A204.1 (cell line): ENCODE results near the gene YY1AP1.
"Not testable (repeated sequence)": the region's sequence is repeated elsewhere in the genome, so short reads cannot be mapped to it uniquely, and the experiment has no call there.

Experiments
- FAIRE-seq: peaks from 2 replicates; lab custom pipeline; 2012; peaks lifted over from hg19 to GRCh38; lab: Jason Lieb, UNC

The YY1AP1 gene, protein sequence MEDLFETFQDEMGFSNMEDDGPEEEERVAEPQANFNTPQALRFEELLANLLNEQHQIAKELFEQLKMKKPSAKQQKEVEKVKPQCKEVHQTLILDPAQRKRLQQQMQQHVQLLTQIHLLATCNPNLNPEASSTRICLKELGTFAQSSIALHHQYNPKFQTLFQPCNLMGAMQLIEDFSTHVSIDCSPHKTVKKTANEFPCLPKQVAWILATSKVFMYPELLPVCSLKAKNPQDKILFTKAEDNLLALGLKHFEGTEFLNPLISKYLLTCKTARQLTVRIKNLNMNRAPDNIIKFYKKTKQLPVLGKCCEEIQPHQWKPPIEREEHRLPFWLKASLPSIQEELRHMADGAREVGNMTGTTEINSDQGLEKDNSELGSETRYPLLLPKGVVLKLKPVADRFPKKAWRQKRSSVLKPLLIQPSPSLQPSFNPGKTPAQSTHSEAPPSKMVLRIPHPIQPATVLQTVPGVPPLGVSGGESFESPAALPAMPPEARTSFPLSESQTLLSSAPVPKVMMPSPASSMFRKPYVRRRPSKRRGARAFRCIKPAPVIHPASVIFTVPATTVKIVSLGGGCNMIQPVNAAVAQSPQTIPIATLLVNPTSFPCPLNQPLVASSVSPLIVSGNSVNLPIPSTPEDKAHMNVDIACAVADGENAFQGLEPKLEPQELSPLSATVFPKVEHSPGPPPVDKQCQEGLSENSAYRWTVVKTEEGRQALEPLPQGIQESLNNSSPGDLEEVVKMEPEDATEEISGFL

DNA sequence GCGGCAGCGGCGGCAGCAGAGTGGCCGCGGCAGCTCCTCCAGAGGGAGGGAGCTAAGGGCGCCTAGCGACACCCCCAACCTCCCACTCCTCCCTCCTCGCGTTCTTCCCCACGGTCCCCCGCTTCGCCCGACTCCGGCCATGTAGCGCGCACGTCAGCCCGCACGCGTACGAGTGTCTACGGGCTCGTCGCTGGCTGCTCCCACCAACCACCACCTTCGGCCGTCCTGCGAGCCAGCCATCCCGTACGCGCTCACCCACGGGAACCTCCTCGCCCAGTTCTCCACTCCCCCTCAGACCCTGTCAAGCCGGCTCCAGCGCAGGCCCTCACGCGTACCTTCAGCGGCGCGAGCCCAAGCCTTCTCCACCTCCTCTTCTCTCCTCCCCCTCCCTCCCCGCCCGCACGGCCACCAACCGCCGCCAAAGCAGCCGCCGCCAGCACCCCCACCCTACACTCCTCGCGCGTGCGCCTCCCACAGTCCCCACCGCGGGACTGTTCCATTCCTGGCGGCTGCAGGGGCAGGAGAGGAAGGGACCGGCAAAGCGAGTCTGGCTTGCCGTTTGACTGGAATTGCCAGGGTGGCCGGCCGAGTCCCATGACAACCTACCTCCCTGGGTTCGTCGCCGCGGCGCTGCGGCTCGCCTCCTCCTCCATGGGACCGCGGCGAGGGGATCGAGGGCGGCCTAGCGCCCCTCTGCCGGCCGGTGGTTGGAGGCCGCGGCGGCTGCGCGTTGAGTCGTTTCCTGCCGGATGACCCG, at the start of gene YY1AP1:
Gene YY1AP1, minus strand, starts transcription at position 451 of the 757 bp plus-strand sequence. CDS start 8,338 bp downstream, outside the sequence.
- no peak for FAIRE-seq

DNA sequence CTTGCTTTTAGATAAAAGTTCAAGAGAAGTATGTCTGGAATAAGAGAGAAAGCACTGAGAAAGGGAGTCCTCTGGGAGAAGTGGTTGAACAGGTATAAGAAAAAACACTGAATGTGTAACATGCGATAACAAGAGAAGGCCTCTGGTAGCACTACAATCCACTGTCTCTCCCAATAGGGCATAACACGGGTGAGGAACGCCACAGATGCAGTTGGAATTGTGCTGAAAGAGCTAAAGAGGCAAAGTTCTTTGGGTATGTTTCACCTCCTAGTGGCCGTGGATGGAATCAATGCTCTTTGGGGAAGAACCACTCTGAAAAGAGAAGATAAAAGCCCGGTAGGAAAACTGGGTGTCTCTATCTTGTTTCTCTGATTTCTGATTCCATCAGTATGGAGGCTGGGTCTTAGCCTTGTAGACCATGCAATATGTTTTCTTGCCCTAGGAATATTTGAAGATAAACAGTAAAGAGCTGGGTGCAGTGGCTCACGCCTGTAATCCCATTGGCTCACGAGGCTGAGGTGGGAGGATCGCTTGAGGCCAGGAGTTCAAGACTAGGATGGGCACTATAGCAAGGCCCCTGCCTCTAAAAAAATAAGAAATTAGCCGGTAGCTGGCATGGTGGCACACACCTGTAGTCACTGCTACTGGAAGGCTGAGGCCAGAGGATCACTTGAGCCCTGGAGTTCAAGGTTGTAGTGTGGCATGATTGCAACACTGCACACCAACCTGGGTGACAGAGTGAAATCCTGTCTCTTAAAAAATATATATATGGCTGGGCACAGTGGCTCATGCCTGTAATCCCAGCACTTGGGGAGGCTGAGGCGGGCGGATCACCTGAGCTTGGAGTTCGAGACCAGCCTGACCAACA, 40.7 kb upstream of the YY1AP1 start:
- peak; percentile 94 for FAIRE-seq

DNA sequence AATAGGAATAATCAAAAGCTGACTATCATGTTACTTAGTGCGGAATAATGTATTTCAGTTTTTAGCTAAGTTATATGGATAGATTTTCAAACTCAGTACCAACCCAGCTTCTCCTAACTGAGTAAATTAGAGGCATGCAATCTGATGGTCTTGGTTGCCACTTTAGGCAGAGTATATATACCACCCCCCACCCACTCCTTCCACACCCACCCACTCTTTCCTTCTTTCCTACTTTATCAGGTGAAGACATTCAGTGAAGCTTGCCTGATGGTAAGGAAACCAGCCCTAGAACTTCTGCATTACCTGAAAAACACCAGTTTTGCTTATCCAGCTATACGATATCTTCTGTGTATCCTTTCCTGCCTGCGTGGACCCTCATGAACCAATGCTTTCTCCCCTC, 36.6 kb upstream of the YY1AP1 start:
- no peak for FAIRE-seq

DNA sequence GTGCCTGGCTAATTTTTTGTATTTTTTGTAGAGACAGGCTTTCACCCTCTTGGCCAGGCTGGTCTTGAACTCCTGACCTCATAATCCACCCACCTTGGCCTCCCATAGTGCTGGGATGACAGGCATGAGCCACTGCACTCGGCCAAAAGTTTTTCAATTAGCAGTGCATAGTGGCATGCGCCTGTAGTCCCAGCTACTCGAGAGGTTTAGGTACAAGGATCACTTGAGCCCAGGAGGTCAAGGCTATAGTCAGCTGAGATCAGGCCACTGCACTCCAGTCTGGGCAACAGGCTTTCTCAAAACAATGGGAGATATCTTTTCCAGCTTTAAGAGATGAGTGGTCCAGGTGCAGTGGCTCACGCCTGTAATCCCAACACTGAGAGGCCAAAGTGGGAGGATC, 31.1 kb upstream of the YY1AP1 start:
- no peak for FAIRE-seq

DNA sequence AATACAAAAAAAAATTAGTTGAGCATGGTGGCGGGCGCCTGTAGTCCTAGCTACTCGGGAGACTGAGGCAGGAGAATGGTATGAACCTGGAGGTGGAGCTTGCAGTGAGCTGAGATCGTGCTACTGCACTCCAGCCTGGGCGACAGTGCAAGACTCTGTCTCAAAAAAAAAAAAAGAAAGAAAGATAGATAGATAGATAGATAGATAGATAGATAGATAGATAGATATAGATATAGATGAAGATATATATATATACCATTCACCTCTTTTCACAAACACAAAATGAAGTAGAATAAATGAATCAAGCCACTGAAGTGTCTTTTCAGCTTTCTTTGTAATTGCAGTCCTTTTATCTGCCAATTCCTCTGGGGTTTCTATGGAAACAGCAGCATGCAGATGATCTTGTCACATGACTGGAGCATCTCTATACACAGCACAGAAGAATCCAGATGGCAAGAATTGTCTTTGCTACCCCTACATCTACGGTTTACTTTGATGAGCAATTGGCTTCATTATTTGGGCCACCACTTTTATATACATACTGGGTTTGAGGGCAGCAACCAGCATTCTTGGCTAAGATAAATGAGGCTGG, 30.0 kb upstream of the YY1AP1 start:
- FAIRE-seq, result not testable (repeated sequence)

- FAIRE-seq, result no peak
These were observed 28.5 kb upstream of the YY1AP1 start for GRCh38 chr1:155717041-155717440.

- FAIRE-seq, result no peak
These were observed 27.2 kb upstream of the YY1AP1 start for GRCh38 chr1:155715777-155716176.

DNA sequence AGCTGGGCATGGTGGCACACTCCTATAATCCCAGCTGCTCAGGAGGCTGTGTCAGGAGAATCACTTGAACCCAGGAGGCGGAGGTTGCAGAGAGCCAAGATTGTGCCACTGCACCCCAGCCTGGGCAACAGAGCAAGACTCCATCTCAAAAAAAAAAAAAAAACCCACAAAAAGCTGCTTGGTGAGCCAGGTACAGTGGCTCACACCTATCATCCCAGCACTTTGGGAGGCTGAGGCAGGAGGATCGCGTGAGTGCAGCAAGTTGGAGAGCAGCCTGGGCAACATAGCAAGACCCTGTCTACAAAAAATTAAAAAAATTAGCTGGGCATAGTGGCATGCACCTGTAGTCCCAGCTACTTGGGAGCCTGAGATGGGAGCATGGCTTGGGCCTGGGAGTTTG, 26.5 kb upstream of the YY1AP1 start:
- FAIRE-seq, result not testable (repeated sequence)

GRCh38 chr1:155713075-155713474, 24.5 kb upstream of the YY1AP1 start:
- FAIRE-seq, result no peak

DNA sequence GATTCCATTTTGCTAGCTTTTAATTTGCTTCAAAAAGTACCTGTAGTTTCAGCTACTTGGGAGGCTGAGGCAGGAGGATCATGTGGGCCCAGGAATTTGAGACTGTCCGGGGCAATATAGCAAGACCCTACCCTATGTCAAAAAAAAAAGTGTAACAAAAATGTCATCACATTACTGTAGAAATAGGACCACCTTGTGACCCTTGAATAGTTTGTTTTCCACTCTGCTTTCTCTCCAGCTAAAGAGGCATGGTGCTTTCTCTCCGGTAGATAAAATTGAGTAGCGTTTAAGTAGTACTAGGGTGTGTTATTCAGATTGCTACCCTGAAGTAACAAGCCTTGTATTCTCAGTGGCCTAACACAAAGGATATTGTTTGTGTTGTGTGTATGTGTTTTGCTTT, 24.1 kb upstream of the YY1AP1 start:
- FAIRE-seq, result not testable (repeated sequence)

- not testable (repeated sequence) for FAIRE-seq
These were observed 22.9 kb upstream of the YY1AP1 start for GRCh38 chr1:155711457-155711856.

- FAIRE-seq, result no peak
These were observed 20.8 kb upstream of the YY1AP1 start for GRCh38 chr1:155709391-155709790.

- no peak for FAIRE-seq
These were observed 17.6 kb upstream of the YY1AP1 start for GRCh38 chr1:155706139-155706538.

GRCh38 chr1:155704414-155704813, 15.8 kb upstream of the YY1AP1 start:
- FAIRE-seq, result not testable (repeated sequence)

DNA sequence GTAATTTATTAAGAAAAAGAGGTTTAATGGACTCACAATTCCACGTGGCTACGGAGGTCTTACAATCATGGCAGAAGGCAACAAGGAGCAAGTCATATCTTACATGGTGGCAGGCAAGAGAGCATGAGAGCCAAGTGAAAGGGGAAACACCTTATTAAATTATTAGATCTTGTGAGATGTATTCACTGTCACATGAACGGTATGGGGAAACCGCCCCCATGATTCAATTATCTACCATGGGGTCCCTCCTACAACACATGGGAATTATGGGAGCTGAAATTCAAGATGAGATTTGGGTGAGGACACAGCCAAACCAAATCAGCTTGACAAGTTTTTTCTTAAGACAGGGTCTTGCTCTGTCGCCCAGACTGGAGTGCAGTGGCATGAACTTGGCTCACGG, 14.6 kb upstream of the YY1AP1 start:
- no peak for FAIRE-seq

GRCh38 chr1:155701675-155702074, 13.1 kb upstream of the YY1AP1 start:
- FAIRE-seq, result not testable (repeated sequence)

DNA sequence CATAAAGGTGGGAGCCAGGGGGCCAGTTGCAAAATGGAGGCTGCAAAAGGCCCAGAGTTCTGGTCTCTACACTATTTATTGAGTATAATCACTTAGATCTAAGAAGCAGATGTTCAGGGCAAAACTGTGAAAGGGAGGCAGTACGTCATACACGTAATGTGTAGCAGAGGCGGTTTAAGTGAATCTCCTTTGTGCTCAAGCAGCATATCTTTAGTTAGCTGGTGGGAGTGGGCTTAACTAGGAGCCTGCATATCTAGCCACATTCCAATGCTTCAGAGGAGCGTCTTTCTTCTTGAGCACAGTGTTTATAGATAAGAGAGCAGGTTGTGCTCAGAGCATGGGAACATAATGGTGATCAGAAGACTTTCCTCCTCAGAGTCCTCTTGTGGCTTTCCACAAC, 10.5 kb upstream of the YY1AP1 start:
- FAIRE-seq, result not testable (repeated sequence)

- FAIRE-seq, result no peak
These were observed 9.9 kb upstream of the YY1AP1 start for GRCh38 chr1:155698382-155699038.

GRCh38 chr1:155697616-155698015, 9.0 kb upstream of the YY1AP1 start:
- FAIRE-seq, result not testable (repeated sequence)

DNA sequence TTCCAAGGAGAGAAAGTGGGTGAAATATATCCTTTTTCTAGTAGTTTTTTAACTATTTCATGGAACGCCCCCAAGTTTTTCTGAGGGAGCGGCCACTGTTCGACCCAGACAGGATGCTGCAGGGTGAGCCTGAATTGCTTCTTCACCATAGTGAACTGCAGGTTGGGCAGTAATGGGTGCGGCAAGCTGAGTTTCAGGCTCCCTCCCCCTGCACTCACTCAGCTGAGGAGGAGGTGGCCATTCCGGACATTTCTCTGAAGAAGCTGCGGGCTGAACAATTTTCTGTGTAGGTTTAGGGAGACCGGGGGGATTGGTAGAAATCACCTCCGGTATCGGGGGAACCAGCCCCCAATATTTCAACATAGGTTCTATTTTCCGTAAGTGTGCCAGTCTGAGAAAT, 8.5 kb upstream of the YY1AP1 start:
- FAIRE-seq, result no peak

- FAIRE-seq, result no peak
These were observed 8.0 kb upstream of the YY1AP1 start for GRCh38 chr1:155696524-155696923.
